ENCODE results near the gene ZNF70. TPM values are rescaled to one million over a fixed set of nuclear protein-coding genes. Genes with fewer than 3 reads are reported as not detected.

The ZNF70 gene
- total and polyA plus RNA-seq, 9 of the 15 experiments (the other 6 are each of a cell fraction or from before 2014, with no cell fraction given): 0.14 to 3.3 (median 1.4) TPM

DNA sequence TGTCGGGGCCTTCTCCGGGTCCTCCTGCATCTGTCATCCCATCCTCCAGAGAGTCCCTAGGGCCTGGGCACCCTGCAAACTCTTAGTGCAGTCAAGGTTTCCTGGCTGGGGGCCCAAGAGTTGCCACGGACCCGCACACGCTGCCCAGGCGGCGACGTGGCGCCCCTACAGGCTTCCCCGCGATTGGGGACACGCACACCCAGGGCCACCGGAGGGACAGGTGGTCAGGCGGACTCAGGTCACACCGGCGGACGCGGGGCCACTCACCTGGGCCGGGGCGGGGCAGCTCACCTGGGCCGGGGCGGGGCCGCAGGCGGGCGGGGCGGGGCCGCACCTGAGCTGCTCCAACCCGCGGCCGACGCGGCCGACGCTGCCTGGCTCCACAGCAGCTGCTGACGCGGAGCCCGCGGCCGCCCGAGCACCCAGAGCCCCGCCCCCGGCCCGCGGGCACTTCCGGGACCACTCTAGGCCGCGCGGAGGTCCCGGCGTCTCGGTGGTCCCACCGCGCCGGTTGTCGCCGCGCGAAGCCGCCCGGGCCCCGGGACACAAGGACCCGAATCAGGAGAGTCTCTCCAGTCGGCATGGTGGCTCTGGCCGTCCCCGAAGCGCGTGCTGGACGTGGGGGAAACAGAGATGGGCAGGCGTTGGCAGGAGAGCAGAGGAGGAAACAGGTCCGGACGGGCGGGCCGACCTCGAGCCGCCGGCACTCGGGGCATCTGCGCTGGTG lies at the start of gene ZNF70 (continued):
- TF ChIP-seq, protein P1, sequence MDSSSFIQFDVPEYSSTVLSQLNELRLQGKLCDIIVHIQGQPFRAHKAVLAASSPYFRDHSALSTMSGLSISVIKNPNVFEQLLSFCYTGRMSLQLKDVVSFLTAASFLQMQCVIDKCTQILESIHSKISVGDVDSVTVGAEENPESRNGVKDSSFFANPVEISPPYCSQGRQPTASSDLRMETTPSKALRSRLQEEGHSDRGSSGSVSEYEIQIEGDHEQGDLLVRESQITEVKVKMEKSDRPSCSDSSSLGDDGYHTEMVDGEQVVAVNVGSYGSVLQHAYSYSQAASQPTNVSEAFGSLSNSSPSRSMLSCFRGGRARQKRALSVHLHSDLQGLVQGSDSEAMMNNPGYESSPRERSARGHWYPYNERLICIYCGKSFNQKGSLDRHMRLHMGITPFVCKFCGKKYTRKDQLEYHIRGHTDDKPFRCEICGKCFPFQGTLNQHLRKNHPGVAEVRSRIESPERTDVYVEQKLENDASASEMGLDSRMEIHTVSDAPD (CRISPR knock-in tag; IDR thresholded peaks at IDR 0.05): no peak
- TF ChIP-seq RBBP5 (IDR thresholded peaks at IDR 0.05; ENCODE audit: borderline replicate concordance, insufficient read depth, low read length, poor library complexity, severe bottlenecking) (peak; percentile 49), SAP30 (IDR thresholded peaks at IDR 0.05; ENCODE audit: borderline replicate concordance, insufficient read depth, low read depth, low read length, poor library complexity, severe bottlenecking) (no peak), ZNF311 (CRISPR knock-in tag; IDR thresholded peaks at IDR 0.05) (no peak), HNRNPL (IDR thresholded peaks at IDR 0.05; ENCODE audit: low read depth, low read length) (0 out of 2 replicates have a peak, but pooled peaks have one; percentile 18), ZNF589 (CRISPR knock-in tag; IDR thresholded peaks at IDR 0.05; ENCODE audit: low read depth) (no peak), PCBP1 (IDR thresholded peaks at IDR 0.05; ENCODE audit: low read depth, low read length, poor library complexity, severe bottlenecking) (peak; percentile 48), MTA1 (IDR thresholded peaks at IDR 0.05; ENCODE audit: borderline replicate concordance) (no peak), PHB2 (IDR thresholded peaks at IDR 0.05; ENCODE audit: low read depth) (no peak)
- TF ChIP-seq, protein P2, sequence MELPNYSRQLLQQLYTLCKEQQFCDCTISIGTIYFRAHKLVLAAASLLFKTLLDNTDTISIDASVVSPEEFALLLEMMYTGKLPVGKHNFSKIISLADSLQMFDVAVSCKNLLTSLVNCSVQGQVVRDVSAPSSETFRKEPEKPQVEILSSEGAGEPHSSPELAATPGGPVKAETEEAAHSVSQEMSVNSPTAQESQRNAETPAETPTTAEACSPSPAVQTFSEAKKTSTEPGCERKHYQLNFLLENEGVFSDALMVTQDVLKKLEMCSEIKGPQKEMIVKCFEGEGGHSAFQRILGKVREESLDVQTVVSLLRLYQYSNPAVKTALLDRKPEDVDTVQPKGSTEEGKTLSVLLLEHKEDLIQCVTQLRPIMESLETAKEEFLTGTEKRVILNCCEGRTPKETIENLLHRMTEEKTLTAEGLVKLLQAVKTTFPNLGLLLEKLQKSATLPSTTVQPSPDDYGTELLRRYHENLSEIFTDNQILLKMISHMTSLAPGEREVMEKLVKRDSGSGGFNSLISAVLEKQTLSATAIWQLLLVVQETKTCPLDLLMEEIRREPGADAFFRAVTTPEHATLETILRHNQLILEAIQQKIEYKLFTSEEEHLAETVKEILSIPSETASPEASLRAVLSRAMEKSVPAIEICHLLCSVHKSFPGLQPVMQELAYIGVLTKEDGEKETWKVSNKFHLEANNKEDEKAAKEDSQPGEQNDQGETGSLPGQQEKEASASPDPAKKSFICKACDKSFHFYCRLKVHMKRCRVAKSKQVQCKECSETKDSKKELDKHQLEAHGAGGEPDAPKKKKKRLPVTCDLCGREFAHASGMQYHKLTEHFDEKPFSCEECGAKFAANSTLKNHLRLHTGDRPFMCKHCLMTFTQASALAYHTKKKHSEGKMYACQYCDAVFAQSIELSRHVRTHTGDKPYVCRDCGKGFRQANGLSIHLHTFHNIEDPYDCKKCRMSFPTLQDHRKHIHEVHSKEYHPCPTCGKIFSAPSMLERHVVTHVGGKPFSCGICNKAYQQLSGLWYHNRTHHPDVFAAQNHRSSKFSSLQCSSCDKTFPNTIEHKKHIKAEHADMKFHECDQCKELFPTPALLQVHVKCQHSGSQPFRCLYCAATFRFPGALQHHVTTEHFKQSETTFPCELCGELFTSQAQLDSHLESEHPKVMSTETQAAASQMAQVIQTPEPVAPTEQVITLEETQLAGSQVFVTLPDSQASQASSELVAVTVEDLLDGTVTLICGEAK (IDR thresholded peaks at IDR 0.05): peak; percentile 47; the same call in 1 of the 2 replicates
- TF ChIP-seq, protein P2 (CRISPR knock-in tag; IDR thresholded peaks at IDR 0.05): no peak
- TF ChIP-seq, protein P3, sequence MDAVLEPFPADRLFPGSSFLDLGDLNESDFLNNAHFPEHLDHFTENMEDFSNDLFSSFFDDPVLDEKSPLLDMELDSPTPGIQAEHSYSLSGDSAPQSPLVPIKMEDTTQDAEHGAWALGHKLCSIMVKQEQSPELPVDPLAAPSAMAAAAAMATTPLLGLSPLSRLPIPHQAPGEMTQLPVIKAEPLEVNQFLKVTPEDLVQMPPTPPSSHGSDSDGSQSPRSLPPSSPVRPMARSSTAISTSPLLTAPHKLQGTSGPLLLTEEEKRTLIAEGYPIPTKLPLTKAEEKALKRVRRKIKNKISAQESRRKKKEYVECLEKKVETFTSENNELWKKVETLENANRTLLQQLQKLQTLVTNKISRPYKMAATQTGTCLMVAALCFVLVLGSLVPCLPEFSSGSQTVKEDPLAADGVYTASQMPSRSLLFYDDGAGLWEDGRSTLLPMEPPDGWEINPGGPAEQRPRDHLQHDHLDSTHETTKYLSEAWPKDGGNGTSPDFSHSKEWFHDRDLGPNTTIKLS (IDR thresholded peaks at IDR 0.05; ENCODE audit: borderline replicate concordance, low read depth): peak; percentile 62
- TF ChIP-seq, protein P4, sequence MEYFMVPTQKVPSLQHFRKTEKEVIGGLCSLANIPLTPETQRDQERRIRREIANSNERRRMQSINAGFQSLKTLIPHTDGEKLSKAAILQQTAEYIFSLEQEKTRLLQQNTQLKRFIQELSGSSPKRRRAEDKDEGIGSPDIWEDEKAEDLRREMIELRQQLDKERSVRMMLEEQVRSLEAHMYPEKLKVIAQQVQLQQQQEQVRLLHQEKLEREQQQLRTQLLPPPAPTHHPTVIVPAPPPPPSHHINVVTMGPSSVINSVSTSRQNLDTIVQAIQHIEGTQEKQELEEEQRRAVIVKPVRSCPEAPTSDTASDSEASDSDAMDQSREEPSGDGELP (CRISPR knock-in tag; IDR thresholded peaks at IDR 0.05; ENCODE audit: borderline replicate concordance): peak; percentile 41

Data from K562 (cell line).